LoVo (cell line): ENCODE results near the gene CHD2.

Experiments
- DNase-seq: peaks from one replicate; pipeline ENCODE4 v3.0.0-alpha.2; 2016; ENCODE audit warnings: low spot score

CHD2 gene

DNA sequence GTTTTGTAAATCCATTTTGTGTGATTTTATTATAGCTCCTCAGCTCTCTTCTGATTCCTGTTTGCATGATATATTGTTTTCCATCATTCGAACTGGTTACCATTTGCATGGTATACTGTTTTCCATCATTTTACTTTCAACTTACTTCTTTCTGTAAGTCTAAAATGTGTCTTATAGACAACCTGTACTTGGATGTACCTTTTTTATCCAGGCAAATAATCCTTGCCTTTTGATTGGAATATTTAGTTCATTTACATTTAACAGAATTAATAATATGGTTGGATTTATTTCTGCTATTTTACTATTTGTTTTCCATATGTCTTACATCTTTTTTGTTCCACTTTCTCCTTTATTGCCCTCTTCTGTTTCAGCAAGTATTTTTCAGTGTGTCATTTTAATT, 62.8 kb downstream of the CHD2 start:
- no peak for DNase-seq

- DNase-seq, result no peak
Measured at GRCh38 chr15:92963794-92964193, 63.7 kb downstream of the CHD2 start.

GRCh38 chr15:92968926-92969651, 69.0 kb downstream of the CHD2 start:
- DNase-seq, result no peak

DNA sequence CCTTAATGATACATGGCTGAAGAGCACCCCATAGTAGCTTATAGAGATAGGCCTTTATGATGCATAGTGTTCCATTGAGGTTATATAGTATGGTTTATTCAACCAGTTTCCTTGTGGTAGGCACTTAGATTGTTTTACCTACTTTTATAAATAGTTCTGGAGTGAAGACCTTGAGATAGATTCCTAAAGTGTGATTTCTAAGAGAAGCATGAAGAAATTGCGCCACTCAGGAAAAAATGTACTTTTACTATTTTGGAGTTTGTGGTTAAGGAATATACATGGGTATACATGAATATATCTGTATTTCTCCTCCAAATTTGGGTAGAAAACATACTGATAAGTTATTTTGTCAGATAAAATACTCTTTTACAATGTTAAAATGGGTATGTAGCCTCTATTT, 70.5 kb downstream of the CHD2 start:
- no peak for DNase-seq

DNA sequence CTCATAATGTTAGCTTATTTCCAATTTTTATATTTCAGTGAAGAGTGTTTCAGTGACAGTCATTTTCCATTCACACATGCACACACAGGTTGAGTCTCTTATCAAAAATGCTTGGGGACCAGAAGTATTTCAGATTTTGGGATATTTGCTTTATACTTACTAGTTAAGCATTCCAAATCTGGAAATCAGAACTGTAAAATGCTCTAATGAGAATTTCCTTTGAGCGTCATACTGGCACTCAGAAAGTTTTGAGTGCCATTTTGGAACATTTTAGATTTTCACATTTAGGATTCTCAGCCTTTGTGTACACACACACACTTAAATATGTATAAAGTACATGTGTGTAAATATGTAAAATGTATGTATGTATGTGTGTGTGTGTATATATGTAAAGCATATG, 71.0 kb downstream of the CHD2 start:
- no peak for DNase-seq

DNA sequence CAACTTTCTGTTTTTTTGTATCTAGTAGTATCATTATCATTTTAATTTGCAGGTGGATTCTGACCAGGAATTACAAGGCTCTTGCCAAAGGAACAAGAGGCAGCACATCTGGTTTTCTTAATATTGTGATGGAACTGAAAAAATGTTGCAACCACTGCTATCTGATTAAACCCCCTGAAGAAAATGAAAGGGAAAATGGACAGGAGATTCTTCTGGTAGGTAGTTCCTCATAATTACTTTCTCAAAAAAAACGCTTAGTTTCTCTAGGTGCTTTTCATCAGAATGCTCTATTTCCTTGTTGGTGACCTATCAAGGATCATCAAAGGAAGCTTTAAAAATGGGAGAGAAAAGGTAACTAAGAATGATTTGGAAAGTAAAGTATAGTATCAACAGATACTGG, 71.6 kb downstream of the CHD2 start:
- no peak for DNase-seq

DNA sequence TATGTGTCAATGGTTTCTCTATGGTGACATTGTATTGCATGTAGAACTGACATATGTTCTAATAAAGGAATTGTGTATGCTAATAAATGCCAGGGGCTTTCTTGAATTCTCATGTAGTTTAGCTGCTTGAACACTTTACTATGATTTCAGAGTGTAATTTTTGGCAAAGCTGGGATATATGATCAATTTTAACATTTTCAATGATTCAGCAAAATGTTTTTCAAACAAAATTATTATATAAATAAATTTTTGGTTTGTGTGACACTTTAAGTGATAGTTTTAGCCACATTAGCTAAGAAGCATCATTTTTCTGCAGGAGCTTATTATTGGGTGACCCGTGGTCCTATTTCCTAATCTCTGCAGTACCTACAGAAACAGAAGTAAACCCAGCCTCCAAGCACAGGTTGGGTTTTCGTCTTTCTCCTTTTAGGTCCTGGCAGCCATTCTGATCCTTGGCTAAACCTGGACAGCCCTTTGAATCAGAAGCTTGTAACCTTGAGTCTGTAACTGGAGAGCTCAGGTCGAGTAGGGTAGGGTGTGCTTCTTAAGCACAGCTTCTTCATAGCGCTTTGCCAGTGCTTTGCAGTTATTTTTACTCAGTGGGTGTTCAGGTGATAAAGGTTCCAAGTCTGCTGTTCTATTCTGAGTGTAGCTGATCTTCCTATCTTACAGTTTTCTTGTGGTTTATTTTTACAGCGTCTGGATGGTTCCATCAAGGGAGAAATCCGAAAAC, 74.2 kb downstream of the CHD2 start:
- DNase-seq, result no peak

DNA sequence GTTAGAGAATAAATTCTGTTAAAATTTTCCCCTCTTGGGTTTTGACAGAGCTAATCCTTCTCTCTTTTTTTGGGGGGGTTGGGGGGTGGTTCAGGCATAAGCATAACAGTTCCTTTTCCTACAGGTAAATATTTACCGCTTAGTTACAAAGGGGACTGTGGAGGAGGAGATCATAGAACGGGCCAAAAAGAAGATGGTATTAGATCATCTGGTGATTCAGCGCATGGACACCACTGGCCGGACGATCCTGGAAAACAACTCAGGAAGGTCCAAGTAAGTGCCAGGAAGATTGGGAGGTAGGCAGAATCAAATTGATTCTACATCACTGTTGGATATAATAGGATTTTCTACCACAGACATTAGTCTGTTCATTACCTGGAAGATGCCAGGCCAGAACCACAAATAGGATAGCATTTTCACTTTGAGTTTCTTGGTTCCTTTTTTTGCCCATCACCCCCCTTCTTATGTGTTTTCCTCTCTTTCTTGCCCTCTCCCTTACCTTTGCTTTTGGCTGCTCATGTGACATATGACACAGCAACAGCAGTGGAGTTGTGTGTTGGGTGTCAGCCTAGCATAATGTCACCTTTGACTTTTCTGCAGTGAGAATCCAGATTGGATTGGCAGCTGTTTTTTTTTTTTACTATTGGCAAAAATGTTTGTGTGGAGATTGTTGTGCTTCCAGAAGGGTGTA, 79.0 kb downstream of the CHD2 start:
- DNase-seq, result no peak

DNA sequence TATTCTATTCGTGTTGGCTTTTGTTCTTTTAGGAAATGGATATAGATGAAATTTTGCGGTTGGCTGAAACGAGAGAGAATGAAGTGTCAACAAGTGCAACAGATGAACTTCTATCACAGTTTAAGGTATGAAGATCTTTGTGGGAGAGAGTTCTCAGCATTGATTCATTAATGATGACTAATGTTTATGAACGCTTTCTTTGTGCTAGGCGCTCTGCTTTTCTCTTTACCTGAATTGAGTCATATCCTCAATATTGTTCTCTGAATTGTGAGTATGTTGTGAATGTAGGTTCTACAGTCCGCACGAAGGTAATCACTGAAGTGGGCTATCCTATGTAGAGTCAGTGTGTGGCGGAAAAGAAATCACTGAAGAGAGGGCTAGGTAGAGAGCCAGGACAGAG, 81.2 kb downstream of the CHD2 start:
- DNase-seq, result no peak

DNA sequence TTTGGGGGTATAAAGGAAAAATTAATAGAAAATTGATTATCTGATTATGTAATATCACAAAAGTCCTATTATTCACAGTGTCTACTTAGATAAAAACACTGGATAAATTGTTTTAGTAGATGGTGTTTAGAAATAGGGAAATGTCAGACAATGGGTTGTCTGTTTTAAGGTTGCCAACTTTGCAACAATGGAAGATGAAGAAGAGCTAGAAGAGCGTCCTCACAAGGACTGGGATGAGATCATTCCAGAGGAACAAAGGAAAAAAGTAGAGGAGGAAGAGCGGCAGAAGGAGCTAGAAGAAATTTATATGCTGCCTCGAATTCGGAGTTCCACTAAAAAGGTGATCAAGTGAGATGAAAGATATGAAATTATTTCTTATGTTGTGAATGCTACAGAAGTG, 84.0 kb downstream of the CHD2 start:
- no peak for DNase-seq

- DNase-seq, result no peak
Measured at GRCh38 chr15:92989470-92989869, 89.3 kb downstream of the CHD2 start.

- no peak for DNase-seq
Measured at GRCh38 chr15:92990031-92990430, 89.9 kb downstream of the CHD2 start.

GRCh38 chr15:92992720-92993119, 92.6 kb downstream of the CHD2 start:
- DNase-seq, result no peak

- no peak for DNase-seq
Measured at GRCh38 chr15:92997821-92998220, 97.7 kb downstream of the CHD2 start.

- no peak for DNase-seq
Measured at GRCh38 chr15:93001156-93001555, 101.0 kb downstream of the CHD2 start.

DNA sequence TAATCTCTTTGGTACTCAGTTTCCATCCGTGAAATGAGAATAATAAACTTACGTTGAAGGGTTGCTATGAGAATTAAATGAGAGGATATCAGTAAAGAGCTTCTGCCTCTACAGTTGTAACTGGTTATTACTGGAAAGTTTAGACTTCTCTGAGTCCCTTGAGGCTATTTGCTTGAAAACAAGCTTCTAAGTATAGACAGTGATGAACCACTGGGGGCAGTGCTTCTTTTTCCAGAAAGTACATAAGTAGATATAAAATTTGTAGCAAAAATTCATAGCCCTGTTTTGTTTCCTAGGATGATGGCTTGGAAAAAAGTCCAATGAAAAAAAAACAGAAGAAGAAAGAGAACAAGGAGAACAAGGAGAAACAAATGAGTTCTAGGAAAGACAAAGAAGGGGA, 101.8 kb downstream of the CHD2 start:
- DNase-seq, result no peak

- DNase-seq, result no peak
Measured at GRCh38 chr15:93005133-93005532, 105.0 kb downstream of the CHD2 start.

DNA sequence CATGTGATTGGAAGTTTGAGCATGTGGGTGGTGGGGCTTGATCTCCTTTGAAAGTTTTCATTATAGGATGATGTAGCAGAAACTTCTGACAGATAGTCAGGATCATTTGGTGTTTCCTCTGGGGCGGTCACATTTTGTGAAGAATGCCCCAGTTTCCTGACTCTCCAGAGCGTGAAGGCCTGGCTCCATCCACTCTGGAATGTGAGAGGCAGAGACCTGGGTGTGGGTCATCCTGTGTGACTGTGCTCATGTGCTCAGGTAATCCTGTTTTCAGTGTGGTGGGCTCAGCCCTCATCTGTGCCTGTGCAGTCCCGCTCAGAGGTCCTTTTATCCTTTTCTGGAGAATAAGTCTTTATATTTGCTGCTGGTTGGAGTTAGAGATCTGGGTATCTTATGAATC, 107.9 kb downstream of the CHD2 start:
- no peak for DNase-seq

DNA sequence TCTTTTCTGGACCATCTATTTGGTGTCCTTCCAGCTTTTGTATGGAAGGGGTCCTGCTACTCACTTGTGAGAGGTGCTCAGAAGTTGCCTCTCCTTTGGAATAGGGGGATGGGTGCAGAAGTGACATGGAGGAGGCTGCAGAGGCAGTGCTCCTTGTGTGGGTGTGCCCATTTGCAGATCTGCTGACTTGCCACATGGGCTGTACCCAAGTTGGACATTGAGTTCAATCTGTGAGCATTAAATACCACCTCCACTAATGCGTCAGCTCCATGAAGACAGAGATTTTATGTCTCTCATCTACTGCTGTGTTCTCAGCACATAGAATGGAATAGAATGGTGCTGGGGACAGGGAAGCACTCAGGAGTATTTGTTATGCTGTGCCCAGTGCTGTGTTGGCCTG, 112.7 kb downstream of the CHD2 start:
- DNase-seq, result no peak

- DNase-seq, result no peak
Measured at GRCh38 chr15:93017526-93017925, 117.4 kb downstream of the CHD2 start.

- no peak for DNase-seq
Measured at GRCh38 chr15:93018574-93018973, 118.5 kb downstream of the CHD2 start.

DNA sequence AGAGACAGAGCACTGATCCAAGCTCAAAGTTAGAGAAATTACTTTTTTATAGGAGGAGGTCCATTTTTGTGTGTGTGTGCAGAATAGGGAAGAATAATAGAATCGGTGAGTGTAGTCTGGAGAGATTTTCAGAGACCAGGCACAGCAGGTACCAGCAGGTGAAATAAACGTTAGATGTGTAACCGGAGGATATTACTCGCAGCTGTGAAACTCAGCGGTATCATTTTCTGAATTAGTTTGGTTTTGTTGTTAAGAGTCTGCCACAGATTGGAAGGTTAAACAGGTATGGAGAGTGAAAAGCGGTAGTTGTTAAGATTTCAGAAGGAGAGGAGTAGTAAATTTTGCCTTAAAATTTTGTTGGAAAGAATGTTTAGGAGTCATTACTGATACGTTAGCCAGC, 119.0 kb downstream of the CHD2 start:
- DNase-seq, result no peak

DNA sequence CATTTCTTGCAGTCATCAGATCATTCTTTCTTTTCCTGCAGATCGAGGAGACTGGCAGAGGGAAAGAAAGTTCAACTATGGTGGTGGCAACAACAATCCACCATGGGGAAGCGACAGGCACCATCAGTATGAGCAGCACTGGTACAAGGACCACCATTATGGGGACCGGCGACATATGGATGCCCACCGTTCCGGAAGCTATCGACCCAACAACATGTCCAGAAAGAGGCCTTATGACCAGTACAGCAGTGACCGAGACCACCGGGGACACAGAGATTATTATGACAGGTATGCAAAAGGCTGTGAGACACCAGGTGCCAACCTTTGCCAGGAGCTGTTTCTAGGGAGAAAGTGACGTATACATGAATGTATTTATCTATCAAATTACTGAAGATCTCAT, 119.8 kb downstream of the CHD2 start:
- DNase-seq, result no peak
